ENCODE data around the gene NELL2.

Gene NELL2

GRCh38 chr12:44589697-44590096 is 286.4 kb downstream of the NELL2 start:
- peak; percentile 2 for DNase-seq

- DNase-seq, result no peak
Observed at GRCh38 chr12:44588651-44589050, 287.5 kb downstream of the NELL2 start.

- no peak for DNase-seq
Observed at GRCh38 chr12:44584625-44585024, 291.5 kb downstream of the NELL2 start.

GRCh38 chr12:44582521-44582920 is 293.6 kb downstream of the NELL2 start:
- DNase-seq, result no peak

GRCh38 chr12:44581642-44582242 is 294.4 kb downstream of the NELL2 start:
- no peak for DNase-seq

- DNase-seq, result peak; percentile 0
Observed at GRCh38 chr12:44574586-44574985, 301.5 kb downstream of the NELL2 start.

- no peak for DNase-seq
Observed at GRCh38 chr12:44573723-44574122, 302.4 kb downstream of the NELL2 start.

GRCh38 chr12:44571006-44571550 is 305.0 kb downstream of the NELL2 start:
- peak; percentile 4 for DNase-seq

- DNase-seq, result no peak
Observed at GRCh38 chr12:44570036-44570583, 306.0 kb downstream of the NELL2 start.

GRCh38 chr12:44565163-44565562 is 311.0 kb downstream of the NELL2 start:
- no peak for DNase-seq

- no peak for DNase-seq
Observed at GRCh38 chr12:44563486-44563885, 312.6 kb downstream of the NELL2 start.

GRCh38 chr12:44558340-44559100 is 317.6 kb downstream of the NELL2 start:
- no peak for DNase-seq

GRCh38 chr12:44555454-44555853 is 320.7 kb downstream of the NELL2 start:
- no peak for DNase-seq

- DNase-seq, result no peak
Observed at GRCh38 chr12:44551631-44552030, 324.5 kb downstream of the NELL2 start.

- DNase-seq, result no peak
Observed at GRCh38 chr12:44550377-44550776, 325.7 kb downstream of the NELL2 start.

GRCh38 chr12:44546060-44546459 is 330.1 kb downstream of the NELL2 start:
- no peak for DNase-seq

- no peak for DNase-seq
Observed at GRCh38 chr12:44544018-44544417, 332.1 kb downstream of the NELL2 start.

- DNase-seq, result no peak
Observed at GRCh38 chr12:44542716-44543115, 333.4 kb downstream of the NELL2 start.

GRCh38 chr12:44537354-44537753 is 338.8 kb downstream of the NELL2 start:
- DNase-seq, result no peak

GRCh38 chr12:44532940-44533339 is 343.2 kb downstream of the NELL2 start:
- no peak for DNase-seq

- DNase-seq, result no peak
Observed at GRCh38 chr12:44531320-44531971, 344.7 kb downstream of the NELL2 start.

- DNase-seq, result no peak
Observed at GRCh38 chr12:44526655-44527182, 349.4 kb downstream of the NELL2 start.

Measured in fibroblast of skin of right biceps (primary cell).